ENCODE measurements around the gene LYPD5. TPM values are rescaled to one million over a fixed set of nuclear protein-coding genes. Genes with fewer than 3 reads are reported as not detected.
A peak's percentile ranks its signal among the peaks of the same experiment; 100 is the strongest.

LYPD5 gene
- total RNA-seq, 1 donor from 2014 or later = 0.93 TPM

GRCh38 chr19:43754503-43755255 is 47.6 kb downstream of the LYPD5 start, which contains the start of gene SMG9:
Gene SMG9 (minus strand): TSS chr19:43754962. CDS start chr19:43750741, 4,221 bp downstream.
- peak; percentile 67 for DNase-seq (ENCODE audit: extremely low read depth, low read depth, low spot score)

- no peak for DNase-seq (ENCODE audit: extremely low read depth, low read depth, low spot score)
These were observed 48.1 kb downstream of the LYPD5 start for GRCh38 chr19:43754253-43754502.

- no peak for DNase-seq (ENCODE audit: extremely low read depth, low read depth, low spot score)
These were observed 49.9 kb downstream of the LYPD5 start for GRCh38 chr19:43752287-43752875.

- no peak for DNase-seq (ENCODE audit: extremely low read depth, low read depth, low spot score)
These were observed 50.6 kb downstream of the LYPD5 start for GRCh38 chr19:43751466-43752220.

- no peak for DNase-seq (ENCODE audit: extremely low read depth, low read depth, low spot score)
These were observed 52.3 kb downstream of the LYPD5 start for GRCh38 chr19:43749898-43750297.

GRCh38 chr19:43749152-43749551 is 53.1 kb downstream of the LYPD5 start:
- DNase-seq (ENCODE audit: extremely low read depth, low read depth, low spot score) = no peak

- no peak for DNase-seq (ENCODE audit: extremely low read depth, low read depth, low spot score)
These were observed 53.6 kb downstream of the LYPD5 start for GRCh38 chr19:43748685-43749084.

GRCh38 chr19:43748205-43748594 is 54.0 kb downstream of the LYPD5 start:
- DNase-seq (ENCODE audit: extremely low read depth, low read depth, low spot score) = no peak

GRCh38 chr19:43747557-43748204 is 54.6 kb downstream of the LYPD5 start:
- DNase-seq (ENCODE audit: extremely low read depth, low read depth, low spot score) = no peak

Other genes starting within 250 kb of the LYPD5 start
- 28.5 and 34.3 TPM in 2 replicates for gene XRCC1, start 226.9 kb downstream of the LYPD5 start, total RNA-seq
- gene PINLYP, start 226.6 kb downstream of the LYPD5 start, total RNA-seq = 2.5 TPM in 1 of 2 replicates, not detected in the other
- gene IRGQ, start 206.3 kb downstream of the LYPD5 start, total RNA-seq = 38.3 and 58.3 TPM in 2 replicates
- 8.6 and 11.2 TPM in 2 replicates for gene ZNF576, start 205.9 kb downstream of the LYPD5 start, total RNA-seq
- gene SRRM5, start 190.4 kb downstream of the LYPD5 start, total RNA-seq = 0.29 TPM in 1 of 2 replicates, not detected in the other
- 62.6 and 72.5 TPM in 2 replicates for gene ZNF428, start 182.8 kb downstream of the LYPD5 start, total RNA-seq
- gene CADM4, start 162.6 kb downstream of the LYPD5 start, total RNA-seq = 5.7 and 8.3 TPM in 2 replicates
- gene PLAUR, start 132.3 kb downstream of the LYPD5 start, total RNA-seq = 99.7 and 140 TPM in 2 replicates
- gene IRGC, start 86.4 kb downstream of the LYPD5 start, total RNA-seq = not detected in 2 replicates
- 21.3 and 24.5 TPM in 2 replicates for gene SMG9, start 47.5 kb downstream of the LYPD5 start, total RNA-seq
- gene KCNN4, start 21.5 kb downstream of the LYPD5 start, total RNA-seq = 0.10 and 0.23 TPM in 2 replicates
- 3.5 and 6.3 TPM in 2 replicates for gene ZNF283, start 24.9 kb upstream of the LYPD5 start, total RNA-seq
- 0.93 and 2.4 TPM in 2 replicates for gene ZNF404, start 81.5 kb upstream of the LYPD5 start, total RNA-seq
- 8.0 and 10.2 TPM in 2 replicates for gene ZNF45, start 132.8 kb upstream of the LYPD5 start, total RNA-seq
- 4.1 and 5.1 TPM in 2 replicates for gene ZNF221, start 148.8 kb upstream of the LYPD5 start, total RNA-seq
- 4.5 and 6.1 TPM in 2 replicates for gene ZNF155, start 181.7 kb upstream of the LYPD5 start, total RNA-seq
- gene ZNF230, start 200.5 kb upstream of the LYPD5 start, total RNA-seq = 1.3 and 2.9 TPM in 2 replicates
- gene ZNF222, start 222.9 kb upstream of the LYPD5 start, total RNA-seq = 2.9 and 3.2 TPM in 2 replicates
- gene ZNF223, start 249.6 kb upstream of the LYPD5 start, total RNA-seq = 3.9 and 7.2 TPM in 2 replicates

Measured in glomerular endothelial cell (primary cell).